ENCODE results near the gene MYOG. TPM values are rescaled to one million over a fixed set of nuclear protein-coding genes. Genes with fewer than 3 reads are reported as not detected.

The MYOG gene
- total RNA-seq (2022; extraction: Qiagen RNA extraction; ENCODE audit: low read depth), result not detected in 5 replicates

GRCh38 chr1:203085528-203086406 is at the start of gene MYOG:
TSS of gene MYOG (minus strand) at chr1:203086012. CDS start at chr1:203085961, 51 bp downstream.

DNA sequence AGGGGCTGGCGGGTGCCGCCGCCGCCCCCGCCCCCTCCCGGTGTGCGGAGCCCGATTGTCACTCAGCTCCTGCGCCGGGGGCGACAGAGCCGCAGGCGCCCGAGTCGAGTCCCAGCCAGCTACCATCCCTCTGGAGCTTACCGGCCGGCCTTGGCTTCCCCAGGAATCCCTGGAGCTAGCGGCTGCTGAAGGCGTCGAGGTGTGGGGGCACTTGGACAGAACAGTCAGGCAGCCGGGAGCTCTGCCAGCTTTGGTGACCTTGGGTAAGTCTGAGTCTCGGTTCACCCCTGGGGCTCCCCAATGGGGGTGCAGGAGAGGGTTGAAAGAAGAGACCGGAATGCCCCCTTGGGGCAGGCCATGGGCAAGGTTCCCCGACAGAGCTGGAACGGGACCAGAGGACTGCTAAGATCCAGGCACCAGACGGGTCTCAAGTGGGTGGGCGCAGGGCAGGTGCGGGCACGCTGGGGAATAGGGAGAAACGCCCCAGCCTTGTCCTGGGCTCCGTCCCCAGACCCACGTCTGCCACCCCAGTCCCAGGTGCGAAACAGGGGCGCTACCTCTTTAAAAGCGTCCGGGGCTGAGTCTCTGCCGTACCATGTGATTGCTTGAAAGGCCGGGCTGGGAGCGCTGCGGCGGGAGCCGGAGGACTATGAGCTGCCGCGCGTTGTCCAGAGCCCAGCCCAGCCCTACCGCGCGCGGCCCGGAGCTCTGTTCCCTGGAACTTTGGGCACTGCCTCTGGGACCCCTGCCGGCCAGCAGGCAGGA is 42.0 kb upstream of the MYOG start, which contains the start of gene ADORA1:
ADORA1 (plus strand) TSS at position 61 of the 765 bp plus-strand sequence. CDS start 1,116 bp downstream, outside the sequence.

Other genes with a start within 250 kb of the MYOG start
- gene RABIF, start 196.9 kb downstream of the MYOG start, total RNA-seq (2022; extraction: Qiagen RNA extraction; ENCODE audit: low read depth), result 13.6 to 15.1 TPM (median 14.1 TPM) in 5 replicates
- 16.8 to 20.6 TPM (median 18.8 TPM) in 5 replicates for gene KLHL12, start 158.8 kb downstream of the MYOG start, total RNA-seq (2022; extraction: Qiagen RNA extraction; ENCODE audit: low read depth)
- 59.5 to 72.0 TPM (median 71.2 TPM) in 5 replicates for gene ADIPOR1, start 127.7 kb downstream of the MYOG start, total RNA-seq (2022; extraction: Qiagen RNA extraction; ENCODE audit: low read depth)
- gene CYB5R1, start 118.8 kb downstream of the MYOG start, total RNA-seq (2022; extraction: Qiagen RNA extraction; ENCODE audit: low read depth), result 20.9 to 24.3 TPM (median 21.7 TPM) in 5 replicates
- gene TMEM183A, start 78.6 kb downstream of the MYOG start, total RNA-seq (2022; extraction: Qiagen RNA extraction; ENCODE audit: low read depth), result 47.8 to 54.5 TPM (median 50.0 TPM) in 5 replicates
- 0.21 to 0.74 TPM (median 0.40 TPM) in 5 replicates for gene PPFIA4, start 59.5 kb downstream of the MYOG start, total RNA-seq (2022; extraction: Qiagen RNA extraction; ENCODE audit: low read depth)
- gene ADORA1, start 41.7 kb upstream of the MYOG start, total RNA-seq (2022; extraction: Qiagen RNA extraction; ENCODE audit: low read depth), result 0.62 to 1.5 TPM (median 1.3 TPM) in 5 replicates
- gene MYBPH, start 89.8 kb upstream of the MYOG start, total RNA-seq (2022; extraction: Qiagen RNA extraction; ENCODE audit: low read depth), result not detected in 5 replicates
- not detected in 5 replicates for gene CHI3L1, start 100.7 kb upstream of the MYOG start, total RNA-seq (2022; extraction: Qiagen RNA extraction; ENCODE audit: low read depth)
- not detected in 5 replicates for gene CHIT1, start 143.7 kb upstream of the MYOG start, total RNA-seq (2022; extraction: Qiagen RNA extraction; ENCODE audit: low read depth)
- 9.3 to 17.7 TPM (median 13.2 TPM) in 5 replicates for gene BTG2, start 219.5 kb upstream of the MYOG start, total RNA-seq (2022; extraction: Qiagen RNA extraction; ENCODE audit: low read depth)